Stomach (tissue), 4 donors: Measurements from ENCODE around the gene NDEL1.

ENCODE experiments used
- POLR2AphosphoS5 ChIP-seq, 3 donors: sonication (generic); formaldehyde crosslinking; IDR thresholded peaks; one replicate each; pipeline ENCODE4 v1.6.1; 2016; ENCODE audit warnings: antibody characterized with exemption in 3 of 3
- TF ChIP-seq, protein P1 (sequence below), 7 experiments: fragments of 450-650 bp in 4 of 7; fragments of 200-600 bp in 3 of 7; sonication (generic) in 3 of 7; IDR thresholded peaks; one replicate each; pipeline ENCODE4 v1.5.1; 2016 to 2019; ENCODE audit warnings: antibody characterized with exemption in 7 of 7, control low read depth in 2 of 7, mild to moderate bottlenecking in 1 of 7

DNA sequence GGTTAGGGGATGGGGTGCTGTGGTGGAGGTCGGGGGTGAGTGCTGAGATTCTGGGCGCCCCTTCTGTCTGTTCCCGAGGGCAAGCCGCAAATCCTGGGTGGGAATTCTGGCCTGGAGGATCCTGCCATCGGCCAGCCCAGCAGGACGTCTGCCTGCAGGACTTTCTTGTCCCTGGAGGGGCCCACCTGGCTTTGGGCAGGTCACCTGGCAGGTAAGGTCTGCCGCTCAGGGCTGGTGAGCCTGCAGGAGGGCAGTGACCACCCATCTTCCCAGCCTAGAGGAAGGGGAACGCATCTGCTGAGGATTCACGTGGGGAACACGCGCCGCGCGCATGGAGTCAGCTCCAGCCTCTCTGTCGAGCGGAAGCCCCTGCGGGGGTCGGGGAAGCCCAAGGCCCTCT, 43.4 kb upstream of the NDEL1 start:
- TF ChIP-seq POLR2AphosphoS5 (IDR thresholded peaks at IDR 0.05), result no peak
- TF ChIP-seq, protein P1, sequence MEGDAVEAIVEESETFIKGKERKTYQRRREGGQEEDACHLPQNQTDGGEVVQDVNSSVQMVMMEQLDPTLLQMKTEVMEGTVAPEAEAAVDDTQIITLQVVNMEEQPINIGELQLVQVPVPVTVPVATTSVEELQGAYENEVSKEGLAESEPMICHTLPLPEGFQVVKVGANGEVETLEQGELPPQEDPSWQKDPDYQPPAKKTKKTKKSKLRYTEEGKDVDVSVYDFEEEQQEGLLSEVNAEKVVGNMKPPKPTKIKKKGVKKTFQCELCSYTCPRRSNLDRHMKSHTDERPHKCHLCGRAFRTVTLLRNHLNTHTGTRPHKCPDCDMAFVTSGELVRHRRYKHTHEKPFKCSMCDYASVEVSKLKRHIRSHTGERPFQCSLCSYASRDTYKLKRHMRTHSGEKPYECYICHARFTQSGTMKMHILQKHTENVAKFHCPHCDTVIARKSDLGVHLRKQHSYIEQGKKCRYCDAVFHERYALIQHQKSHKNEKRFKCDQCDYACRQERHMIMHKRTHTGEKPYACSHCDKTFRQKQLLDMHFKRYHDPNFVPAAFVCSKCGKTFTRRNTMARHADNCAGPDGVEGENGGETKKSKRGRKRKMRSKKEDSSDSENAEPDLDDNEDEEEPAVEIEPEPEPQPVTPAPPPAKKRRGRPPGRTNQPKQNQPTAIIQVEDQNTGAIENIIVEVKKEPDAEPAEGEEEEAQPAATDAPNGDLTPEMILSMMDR (IDR thresholded peaks at IDR 0.05), result no peak
